SK-N-SH (cell line): ENCODE results near the gene GLS2. TPM values are rescaled to one million over a fixed set of nuclear protein-coding genes. Genes with fewer than 3 reads are reported as not detected.

Source experiments
- CTCF ChIA-PET: fragments of 300-600, 350-600 bp; formaldehyde crosslinking; extraction: SDS; loops from one replicate; lab custom pipeline; 2021; lab: Yijun Ruan, JAX
- POLR2A ChIA-PET: fragments of 350-600 bp; sonication (Branson Sonifier 250); formaldehyde crosslinking; extraction: SDS; loops from one replicate; lab custom pipeline; 2020; ENCODE audit warnings: antibody characterized with exemption, inconsistent platforms; lab: Yijun Ruan, JAX
- DNase-seq: peaks from one replicate; pipeline ENCODE4 v3.0.0; 2012
- H2AFZ ChIP-seq: fragments of 200-600 bp; sonication (generic); 2 replicates; pipeline ENCODE4 v1.8.1; 2016; ENCODE audit warnings: antibody characterized with exemption, mild to moderate bottlenecking, low read depth
- H3F3A ChIP-seq: fragments of 200-600 bp; sonication (generic); replicated peaks from 2 replicates; pipeline ENCODE3; 2016; ENCODE audit warnings: antibody characterized with exemption, mild to moderate bottlenecking; ENCODE audit not compliant: insufficient read depth
- H3K27ac ChIP-seq, 2 experiments: fragments of 200-500 bp in 1 of 2; fragments of 200-600 bp in 1 of 2; sonication (Bioruptor generic) in 1 of 2; sonication (generic), shearing (Covaris generic) in 1 of 2; 2 replicates each; pipeline versions ENCODE4 v1.5.1 to v1.6.1; 2014 to 2016; ENCODE audit warnings: low read depth in 2 of 2, inconsistent platforms in 1 of 2, low read length in 1 of 2, mild to moderate bottlenecking in 1 of 2, mixed read lengths in 1 of 2
- H3K27me3 ChIP-seq: fragments of 200-600 bp; sonication (generic), shearing (Covaris generic); 2 replicates; pipeline ENCODE4 v1.6.1; 2016; ENCODE audit warnings: mixed run types; ENCODE audit not compliant: insufficient read depth
- H3K36me3 ChIP-seq, 2 experiments: fragments of 200-500 bp in 1 of 2; fragments of 200-600 bp in 1 of 2; sonication (Bioruptor generic) in 1 of 2; sonication (generic) in 1 of 2; replicated peaks in 1 of 2; 2 replicates each; pipeline versions ENCODE3 to v1.5.1; 2014 to 2016; ENCODE audit warnings: low read length in 1 of 2, mild to moderate bottlenecking in 1 of 2; ENCODE audit not compliant: insufficient read depth in 2 of 2, control insufficient read depth in 1 of 2
- H3K4me1 ChIP-seq, 2 experiments: fragments of 200-500 bp in 1 of 2; fragments of 200-600 bp in 1 of 2; sonication (Bioruptor generic) in 1 of 2; sonication (generic), shearing (Covaris generic) in 1 of 2; 2 replicates each; pipeline versions ENCODE4 v1.5.1 to v1.6.1; 2014 to 2016; ENCODE audit warnings: low read depth in 1 of 2, low read length in 1 of 2, mixed run types in 1 of 2; ENCODE audit not compliant: insufficient read depth in 2 of 2, control insufficient read depth in 1 of 2
- H3K4me2 ChIP-seq: fragments of 200-600 bp; sonication (generic), shearing (Covaris generic); 2 replicates; pipeline ENCODE4 v1.6.1; 2017; ENCODE audit warnings: mixed run types
- H3K4me3 ChIP-seq, 2 experiments: fragments of 200-500 bp in 1 of 2; fragments of 200-600 bp in 1 of 2; sonication (Bioruptor generic) in 1 of 2; sonication (generic), shearing (Covaris generic) in 1 of 2; 2 replicates each; pipeline versions ENCODE4 v1.5.1 to v1.8.1; 2014 to 2016; ENCODE audit warnings: low read depth in 2 of 2, inconsistent platforms in 1 of 2, low read length in 1 of 2, mild to moderate bottlenecking in 1 of 2, mixed read lengths in 1 of 2, moderate library complexity in 1 of 2
- H3K79me2 ChIP-seq: fragments of 200-600 bp; sonication (generic); 2 replicates; pipeline ENCODE4 v1.8.1; 2017; ENCODE audit warnings: mild to moderate bottlenecking; ENCODE audit not compliant: insufficient read depth
- H3K9ac ChIP-seq: fragments of 200-600 bp; sonication (generic); 2 replicates; pipeline ENCODE4 v1.6.1; 2017; ENCODE audit warnings: mixed run types
- H3K9me2 ChIP-seq: fragments of 200-600 bp; sonication (generic); 2 replicates; pipeline ENCODE4 v1.6.1; 2017; ENCODE audit warnings: mixed run types
- H3K9me3 ChIP-seq: fragments of 200-600 bp; sonication (generic); 2 replicates; pipeline ENCODE4 v1.6.1; 2017; ENCODE audit warnings: mixed run types, mild to moderate bottlenecking, moderate library complexity
- H4K20me1 ChIP-seq: fragments of 200-600 bp; sonication (generic); 2 replicates; pipeline ENCODE4 v1.6.1; 2017; ENCODE audit warnings: mild to moderate bottlenecking, mixed run types; ENCODE audit not compliant: insufficient read depth
- CHD2 ChIP-seq: fragments of 150-350 bp; IDR thresholded peaks from 2 replicates; pipeline ENCODE4 v1.6.1; 2018; ENCODE audit warnings: low read length; ENCODE audit not compliant: partially characterized antibody
- FOSL2 ChIP-seq: IDR thresholded peaks from 2 replicates; pipeline ENCODE4 v1.4.0; 2012; ENCODE audit warnings: low read depth, mild to moderate bottlenecking, moderate library complexity, borderline replicate concordance
- FOXJ3 ChIP-seq: sonication (generic); formaldehyde crosslinking; IDR thresholded peaks from 2 replicates; pipeline ENCODE4 v1.5.1; 2020; ENCODE audit warnings: mild to moderate bottlenecking, missing genetic modification reagents
- JUND ChIP-seq: IDR thresholded peaks from 2 replicates; pipeline ENCODE4 v1.4.0; 2012
- NFIC ChIP-seq: IDR thresholded peaks from 2 replicates; pipeline ENCODE4 v1.4.0; 2012; ENCODE audit warnings: borderline replicate concordance
- NRF1 ChIP-seq: IDR thresholded peaks from 2 replicates; pipeline ENCODE4 v1.6.1; 2012; ENCODE audit warnings: low read depth, mild to moderate bottlenecking, low read length
- POLR2AphosphoS5 ChIP-seq: IDR thresholded peaks from 2 replicates; pipeline ENCODE4 v1.6.1; 2012; ENCODE audit warnings: low read depth, low read length
- RAD21 ChIP-seq: IDR thresholded peaks from 2 replicates; pipeline ENCODE4 v1.6.1; 2012; ENCODE audit warnings: mild to moderate bottlenecking, low read length
- SIN3A ChIP-seq: IDR thresholded peaks from 2 replicates; pipeline ENCODE4 v1.6.1; 2012; ENCODE audit warnings: low read depth, mild to moderate bottlenecking, low read length, moderate library complexity, borderline replicate concordance
- SMC3 ChIP-seq: IDR thresholded peaks from 2 replicates; pipeline ENCODE4 v1.6.1; 2012; ENCODE audit warnings: low read depth, low read length, improper control_type of control experiment
- TEAD4 ChIP-seq: IDR thresholded peaks from 2 replicates; pipeline ENCODE4 v1.4.0; 2012; ENCODE audit warnings: mild to moderate bottlenecking, borderline replicate concordance; ENCODE audit not compliant: insufficient read depth
- YY1 ChIP-seq: IDR thresholded peaks from 2 replicates; pipeline ENCODE4 v1.4.0; 2012; ENCODE audit warnings: low read depth, mild to moderate bottlenecking
- WGBS: methylation state at CpG from one replicate; pipeline ENCODE4 v1.1.6; 2017; ENCODE audit warnings: low lambda C conversion rate; 5-methylcytosine and 5-hydroxymethylcytosine counted together
- polyA plus RNA-seq, 3 experiments: library from polyadenylated mRNA; depleted of rRNA; stranded (reverse); fragments of >200 nt; gene quantifications; 2 replicates each; pipeline ENCODE4 v1.2.3, GENCODE V29; 2012
- TF ChIP-seq, protein P1 (sequence below): fragments of 150-350 bp; IDR thresholded peaks from 2 replicates; pipeline ENCODE4 v1.6.1; 2016; ENCODE audit warnings: mild to moderate bottlenecking, low read depth, low read length
- TF ChIP-seq, protein P2 (sequence below): IDR thresholded peaks from 2 replicates; pipeline ENCODE4 v1.4.0; 2012; ENCODE audit warnings: low read depth
- TF ChIP-seq, protein P3 (sequence below): IDR thresholded peaks from 2 replicates; pipeline ENCODE4 v1.6.1; 2012; ENCODE audit warnings: mild to moderate bottlenecking, low read depth, low read length, moderate library complexity
- TF ChIP-seq, protein P4 (sequence below): fragments of 150-350 bp; IDR thresholded peaks from 2 replicates; pipeline ENCODE4 v1.6.1; 2017; ENCODE audit warnings: antibody characterized with exemption, low read length, low read depth, borderline replicate concordance
- TF ChIP-seq, protein P5 (sequence below): IDR thresholded peaks from 2 replicates; pipeline ENCODE4 v1.4.0; 2012; ENCODE audit warnings: low read depth, borderline replicate concordance

GLS2 gene
- polyA plus RNA-seq, 1 of the 3 experiments (the other 2 are of a cell fraction) = 2.1 TPM

DNA sequence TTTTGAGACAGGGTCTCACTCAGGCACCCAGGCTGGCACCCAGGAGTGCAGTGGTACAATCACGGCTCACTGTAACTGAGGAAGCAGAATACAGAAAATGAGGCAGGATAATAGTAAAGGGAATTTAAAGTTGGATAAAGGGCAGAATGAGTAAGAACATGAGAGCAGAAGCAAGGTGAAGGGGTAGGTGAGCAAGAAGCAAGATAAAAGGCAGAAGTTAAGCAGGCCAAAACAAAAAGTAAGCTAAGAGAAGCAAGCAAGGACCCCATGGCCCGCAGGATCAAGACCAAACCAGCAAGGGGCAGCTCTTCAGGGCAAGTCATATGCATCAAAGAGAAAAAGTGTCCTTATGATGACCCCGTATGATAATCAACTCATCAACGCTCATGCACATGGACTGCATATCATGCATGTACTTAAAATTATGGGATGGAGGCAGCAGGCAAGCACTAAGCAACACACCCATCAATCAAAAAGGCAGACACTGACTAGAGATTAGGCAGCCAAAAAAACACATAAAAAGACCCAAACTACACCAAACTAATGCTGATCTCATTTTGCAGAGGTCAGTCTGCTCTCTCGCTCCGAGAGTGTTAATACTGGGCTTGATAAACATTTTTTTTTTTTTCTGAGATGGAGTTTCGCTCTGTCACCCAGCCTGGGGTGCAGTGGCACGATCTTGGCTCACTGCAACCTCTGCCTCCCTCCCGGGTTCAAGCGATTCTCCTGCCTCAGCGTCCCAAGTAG is 50.4 kb downstream of the GLS2 start (continued):
- TF ChIP-seq, protein P1, sequence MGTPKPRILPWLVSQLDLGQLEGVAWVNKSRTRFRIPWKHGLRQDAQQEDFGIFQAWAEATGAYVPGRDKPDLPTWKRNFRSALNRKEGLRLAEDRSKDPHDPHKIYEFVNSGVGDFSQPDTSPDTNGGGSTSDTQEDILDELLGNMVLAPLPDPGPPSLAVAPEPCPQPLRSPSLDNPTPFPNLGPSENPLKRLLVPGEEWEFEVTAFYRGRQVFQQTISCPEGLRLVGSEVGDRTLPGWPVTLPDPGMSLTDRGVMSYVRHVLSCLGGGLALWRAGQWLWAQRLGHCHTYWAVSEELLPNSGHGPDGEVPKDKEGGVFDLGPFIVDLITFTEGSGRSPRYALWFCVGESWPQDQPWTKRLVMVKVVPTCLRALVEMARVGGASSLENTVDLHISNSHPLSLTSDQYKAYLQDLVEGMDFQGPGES = no peak
- TF ChIP-seq CHD2 (no peak), SIN3A (no peak), SMC3 (no peak), POLR2AphosphoS5 (no peak), FOSL2 (no peak), YY1 (no peak)
- TF ChIP-seq, protein P2, sequence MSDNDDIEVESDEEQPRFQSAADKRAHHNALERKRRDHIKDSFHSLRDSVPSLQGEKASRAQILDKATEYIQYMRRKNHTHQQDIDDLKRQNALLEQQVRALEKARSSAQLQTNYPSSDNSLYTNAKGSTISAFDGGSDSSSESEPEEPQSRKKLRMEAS = no peak

DNA sequence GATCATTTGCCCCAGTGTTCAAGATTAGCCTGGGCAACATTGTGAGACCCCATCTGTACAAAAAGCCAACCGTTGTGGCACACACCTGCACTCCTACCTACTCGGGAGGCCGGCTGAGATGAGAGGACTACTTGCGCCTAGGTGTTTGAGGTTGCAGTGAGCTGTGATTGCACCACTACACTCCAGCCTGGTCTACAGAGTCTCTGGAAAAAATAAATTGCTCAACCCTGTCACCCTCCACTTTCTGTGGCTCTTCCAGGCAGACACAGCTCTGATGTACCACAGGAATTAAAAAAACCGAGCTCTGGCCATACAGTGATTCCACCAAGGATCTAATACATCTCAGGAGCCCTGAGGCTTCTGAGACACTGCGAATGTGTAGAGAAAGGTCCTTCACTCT is 53.1 kb downstream of the GLS2 start:
- no peaks in the 10 kb centered on the region for H3F3A ChIP-seq
- no peak overlapping the region for H3K4me3 ChIP-seq
- DNase-seq = no peak
- no peaks in the 10 kb centered on the region for H4K20me1 ChIP-seq
- no peak overlapping the region for H3K9ac ChIP-seq
- no peak overlapping the region for H2AFZ ChIP-seq
- TF ChIP-seq FOXJ3 (CRISPR knock-in tag) = no peak
- TF ChIP-seq, all 33 proteins: peak for 0
- WGBS = 89% methylated on average over 4 of the region's 6 CpGs
- Histone ChIP-seq H3K4me1 (no peaks in the 10 kb centered on the region; a peak in 1 of 4 replicates), H3K27ac (no peak overlapping the region), H3K79me2 (peaks cover 38% of the 10 kb centered on the region), H3K4me2 (no peak overlapping the region), H3K27me3 (no peaks in the 10 kb centered on the region), H3K36me3 (peaks cover 13 to 15% of the 10 kb centered on the region in 2 experiments), H3K9me2 (no peaks in the 10 kb centered on the region), H3K9me3 (no peaks in the 10 kb centered on the region)
- CTCF ChIA-PET = no interaction called here
- POLR2A ChIA-PET = no interaction called here

DNA sequence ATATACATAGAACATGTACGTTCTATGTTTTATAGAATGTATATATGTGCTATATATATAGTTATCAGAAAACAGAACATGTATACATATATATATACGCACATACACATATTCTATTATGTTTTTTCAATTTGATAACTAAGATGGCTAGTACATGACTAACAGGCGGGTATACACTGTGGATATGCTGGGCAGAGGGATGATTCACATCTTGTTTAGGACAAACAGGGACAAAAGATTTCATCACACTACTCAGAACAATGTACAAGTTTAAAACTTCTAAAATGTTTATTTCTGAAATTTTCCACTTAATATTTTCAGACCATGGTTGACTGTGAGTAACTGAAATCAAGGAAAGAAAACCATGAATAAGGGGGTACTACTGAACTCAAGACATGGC is 56.1 kb downstream of the GLS2 start:
- H3K4me1 ChIP-seq = no peaks in the 10 kb centered on the region
- no peaks in the 10 kb centered on the region for H3F3A ChIP-seq
- H2AFZ ChIP-seq = no peak overlapping the region
- no peaks in the 10 kb centered on the region for H4K20me1 ChIP-seq
- H3K4me2 ChIP-seq = no peak overlapping the region
- H3K27me3 ChIP-seq = no peaks in the 10 kb centered on the region
- ChIA-PET CTCF (no interaction called here), POLR2A (no interaction called here)
- no peak overlapping the region for H3K4me3 ChIP-seq
- no peak for DNase-seq
- no peaks in the 10 kb centered on the region for H3K9me3 ChIP-seq
- no peaks in the 10 kb centered on the region for H3K9me2 ChIP-seq
- H3K79me2 ChIP-seq = peaks cover 11% of the 10 kb centered on the region
- no peak overlapping the region for H3K27ac ChIP-seq
- H3K36me3 ChIP-seq = peaks cover 13 to 24% of the 10 kb centered on the region in 2 experiments
- no peak overlapping the region for H3K9ac ChIP-seq
- 98% methylated on average over 3 of the region's 3 CpGs for WGBS
- TF ChIP-seq RAD21 = no peak
- TF ChIP-seq, protein P3, sequence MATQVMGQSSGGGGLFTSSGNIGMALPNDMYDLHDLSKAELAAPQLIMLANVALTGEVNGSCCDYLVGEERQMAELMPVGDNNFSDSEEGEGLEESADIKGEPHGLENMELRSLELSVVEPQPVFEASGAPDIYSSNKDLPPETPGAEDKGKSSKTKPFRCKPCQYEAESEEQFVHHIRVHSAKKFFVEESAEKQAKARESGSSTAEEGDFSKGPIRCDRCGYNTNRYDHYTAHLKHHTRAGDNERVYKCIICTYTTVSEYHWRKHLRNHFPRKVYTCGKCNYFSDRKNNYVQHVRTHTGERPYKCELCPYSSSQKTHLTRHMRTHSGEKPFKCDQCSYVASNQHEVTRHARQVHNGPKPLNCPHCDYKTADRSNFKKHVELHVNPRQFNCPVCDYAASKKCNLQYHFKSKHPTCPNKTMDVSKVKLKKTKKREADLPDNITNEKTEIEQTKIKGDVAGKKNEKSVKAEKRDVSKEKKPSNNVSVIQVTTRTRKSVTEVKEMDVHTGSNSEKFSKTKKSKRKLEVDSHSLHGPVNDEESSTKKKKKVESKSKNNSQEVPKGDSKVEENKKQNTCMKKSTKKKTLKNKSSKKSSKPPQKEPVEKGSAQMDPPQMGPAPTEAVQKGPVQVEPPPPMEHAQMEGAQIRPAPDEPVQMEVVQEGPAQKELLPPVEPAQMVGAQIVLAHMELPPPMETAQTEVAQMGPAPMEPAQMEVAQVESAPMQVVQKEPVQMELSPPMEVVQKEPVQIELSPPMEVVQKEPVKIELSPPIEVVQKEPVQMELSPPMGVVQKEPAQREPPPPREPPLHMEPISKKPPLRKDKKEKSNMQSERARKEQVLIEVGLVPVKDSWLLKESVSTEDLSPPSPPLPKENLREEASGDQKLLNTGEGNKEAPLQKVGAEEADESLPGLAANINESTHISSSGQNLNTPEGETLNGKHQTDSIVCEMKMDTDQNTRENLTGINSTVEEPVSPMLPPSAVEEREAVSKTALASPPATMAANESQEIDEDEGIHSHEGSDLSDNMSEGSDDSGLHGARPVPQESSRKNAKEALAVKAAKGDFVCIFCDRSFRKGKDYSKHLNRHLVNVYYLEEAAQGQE = no peak
- TF ChIP-seq, protein P4, sequence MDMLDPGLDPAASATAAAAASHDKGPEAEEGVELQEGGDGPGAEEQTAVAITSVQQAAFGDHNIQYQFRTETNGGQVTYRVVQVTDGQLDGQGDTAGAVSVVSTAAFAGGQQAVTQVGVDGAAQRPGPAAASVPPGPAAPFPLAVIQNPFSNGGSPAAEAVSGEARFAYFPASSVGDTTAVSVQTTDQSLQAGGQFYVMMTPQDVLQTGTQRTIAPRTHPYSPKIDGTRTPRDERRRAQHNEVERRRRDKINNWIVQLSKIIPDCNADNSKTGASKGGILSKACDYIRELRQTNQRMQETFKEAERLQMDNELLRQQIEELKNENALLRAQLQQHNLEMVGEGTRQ = no peak
- no peak for TF ChIP-seq JUND
- TF ChIP-seq TEAD4 = no peak
- no peak for TF ChIP-seq YY1
- TF ChIP-seq NFIC = no peak
- TF ChIP-seq NRF1 = no peak
- TF ChIP-seq, protein P5, sequence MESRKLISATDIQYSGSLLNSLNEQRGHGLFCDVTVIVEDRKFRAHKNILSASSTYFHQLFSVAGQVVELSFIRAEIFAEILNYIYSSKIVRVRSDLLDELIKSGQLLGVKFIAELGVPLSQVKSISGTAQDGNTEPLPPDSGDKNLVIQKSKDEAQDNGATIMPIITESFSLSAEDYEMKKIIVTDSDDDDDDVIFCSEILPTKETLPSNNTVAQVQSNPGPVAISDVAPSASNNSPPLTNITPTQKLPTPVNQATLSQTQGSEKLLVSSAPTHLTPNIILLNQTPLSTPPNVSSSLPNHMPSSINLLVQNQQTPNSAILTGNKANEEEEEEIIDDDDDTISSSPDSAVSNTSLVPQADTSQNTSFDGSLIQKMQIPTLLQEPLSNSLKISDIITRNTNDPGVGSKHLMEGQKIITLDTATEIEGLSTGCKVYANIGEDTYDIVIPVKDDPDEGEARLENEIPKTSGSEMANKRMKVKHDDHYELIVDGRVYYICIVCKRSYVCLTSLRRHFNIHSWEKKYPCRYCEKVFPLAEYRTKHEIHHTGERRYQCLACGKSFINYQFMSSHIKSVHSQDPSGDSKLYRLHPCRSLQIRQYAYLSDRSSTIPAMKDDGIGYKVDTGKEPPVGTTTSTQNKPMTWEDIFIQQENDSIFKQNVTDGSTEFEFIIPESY = no peak
- no peak for TF ChIP-seq FOSL2
